Tibial artery (tissue), 4 donors: ENCODE data around the gene IL21R.
A peak's percentile ranks its signal among the peaks of the same experiment; 100 is the strongest.
"Not testable (repeated sequence)": the region's sequence is repeated elsewhere in the genome, so short reads cannot be mapped to it uniquely, and the experiment has no call there.

ENCODE experiments used
- DNase-seq, 2 donors: peaks; one replicate each; pipeline ENCODE4 v3.0.0-alpha.2; 2019
- H3K27ac ChIP-seq, 2 donors: fragments of 200-600 bp; sonication (generic) in 1 of 2; 1 replicate in 1 of 2; 2 replicates in 1 of 2; pipeline ENCODE4 v1.5.1; 2018 to 2019; ENCODE audit warnings: mild to moderate bottlenecking in 1 of 2
- H3K27me3 ChIP-seq, 2 donors: fragments of 200-600 bp; sonication (generic) in 1 of 2; one replicate each; pipeline versions ENCODE4 v1.5.1 to v1.6.0; 2016 to 2019
- H3K36me3 ChIP-seq, 3 donors: fragments of 200-600 bp; sonication (generic) in 2 of 3; one replicate each; pipeline ENCODE4 v1.5.1; 2016 to 2019; ENCODE audit warnings: mild to moderate bottlenecking in 2 of 3
- H3K4me1 ChIP-seq, 4 donors: fragments of 200-600 bp; sonication (generic) in 2 of 4; 1 replicate in 3 of 4; 2 replicates in 1 of 4; pipeline ENCODE4 v1.5.1; 2016 to 2019
- H3K4me3 ChIP-seq, 2 donors: fragments of 200-600 bp; sonication (generic) in 1 of 2; 1 replicate in 1 of 2; 2 replicates in 1 of 2; pipeline ENCODE4 v1.5.1; 2018 to 2019; ENCODE audit warnings: mild to moderate bottlenecking in 2 of 2
- H3K9me3 ChIP-seq, 3 donors: fragments of 200-600 bp; sonication (generic) in 1 of 3; one replicate each; pipeline ENCODE4 v1.5.1; 2016 to 2019
- CTCF ChIP-seq, 2 experiments: fragments of 200-600 bp in 1 of 2; fragments of 450-650 bp in 1 of 2; IDR thresholded peaks; one replicate each; pipeline ENCODE4 v1.5.1; 2017 to 2019; ENCODE audit warnings: antibody characterized with exemption in 2 of 2, mild to moderate bottlenecking in 1 of 2, moderate library complexity in 1 of 2
- intact Hi-C: fragments of 100-400 bp; cut with DNase I; formaldehyde crosslinking; loops from one replicate; pipeline ENCODE4 v1.15.0; 2023; ENCODE audit warnings: low total_unique reads

Gene IL21R

GRCh38 chr16:27434141-27435051 is 32.4 kb downstream of the IL21R start:
- intact Hi-C loops, result no loop called here

GRCh38 chr16:27435146-27435545 is 33.2 kb downstream of the IL21R start:
- H3K4me1 ChIP-seq, H3K9me3 ChIP-seq, H3K27ac ChIP-seq, H3K36me3 ChIP-seq, intact Hi-C loops, H3K4me3 ChIP-seq: not testable (repeated sequence)
- peaks cover 0 to 15% of the 10 kb centered on the region in 2 donors for H3K27me3 ChIP-seq
- DNase-seq, result peak in 1 of 2 donors; percentile 27

More at GRCh38 chr16:27434141-27435051, 32.4 kb downstream of the IL21R start:
- no peaks in the 10 kb centered on the region for H3K9me3 ChIP-seq
- H3K27me3 ChIP-seq, result peaks cover 0 to 16% of the 10 kb centered on the region in 2 donors
- no peaks in the 10 kb centered on the region for H3K36me3 ChIP-seq
- peak in 1 of 2 donors; percentile 55 for DNase-seq
- no peaks in the 10 kb centered on the region for H3K4me1 ChIP-seq
- TF ChIP-seq CTCF (IDR thresholded peaks at IDR 0.05), result no peak
- no peak overlapping the region for H3K4me3 ChIP-seq
- H3K27ac ChIP-seq, result no peak overlapping the region

- intact Hi-C loops, result no loop called here
- Histone ChIP-seq H3K36me3 (no peaks in the 10 kb centered on the region), H3K4me3 (no peak overlapping the region), H3K27ac (no peak overlapping the region), H3K9me3 (no peaks in the 10 kb centered on the region), H3K27me3 (peaks cover 0 to 9% of the 10 kb centered on the region in 2 donors), H3K4me1 (no peaks in the 10 kb centered on the region)
- DNase-seq, result peak in 1 of 2 donors; percentile 37
- TF ChIP-seq CTCF (IDR thresholded peaks at IDR 0.05), result no peak
These were observed 34.1 kb downstream of the IL21R start for GRCh38 chr16:27436065-27436464.

GRCh38 chr16:27436921-27437650 is 35.1 kb downstream of the IL21R start:
- DNase-seq, result peak in 1 of 2 donors; percentile 45
- H3K9me3 ChIP-seq, result no peaks in the 10 kb centered on the region
- H3K27me3 ChIP-seq, result peaks cover 0 to 6% of the 10 kb centered on the region in 2 donors
- intact Hi-C loops, result no loop called here
- no peak overlapping the region for H3K27ac ChIP-seq
- H3K4me3 ChIP-seq, result no peak overlapping the region
- TF ChIP-seq CTCF (IDR thresholded peaks at IDR 0.05), result no peak
- H3K4me1 ChIP-seq, result no peaks in the 10 kb centered on the region
- H3K36me3 ChIP-seq, result no peaks in the 10 kb centered on the region

- Histone ChIP-seq H3K27ac (no peak overlapping the region), H3K36me3 (no peaks in the 10 kb centered on the region), H3K9me3 (no peaks in the 10 kb centered on the region), H3K4me1 (no peaks in the 10 kb centered on the region), H3K27me3 (peaks cover 0 to 6% of the 10 kb centered on the region in 2 donors), H3K4me3 (no peak overlapping the region)
- intact Hi-C loops, result no loop called here
- DNase-seq, result peak in 1 of 2 donors; percentile 16
- TF ChIP-seq CTCF (IDR thresholded peaks at IDR 0.05), result no peak
These were observed 36.0 kb downstream of the IL21R start for GRCh38 chr16:27437946-27438345.
